PC-9 (cell line): Measurements from ENCODE around the gene IL17C.

ENCODE experiments used
- EZH2 ChIP-seq: fragments of 200-600 bp; sonication (generic); IDR thresholded peaks from 2 replicates; pipeline ENCODE4 v1.8.0; 2017; ENCODE audit warnings: antibody characterized with exemption, low read depth
- TF ChIP-seq, protein P1 (sequence below): fragments of 200-600 bp; sonication (generic); conservative IDR thresholded peaks from 2 replicates; pipeline ENCODE4 v1.6.1; 2017; ENCODE audit warnings: mixed run types, antibody characterized with exemption, mild to moderate bottlenecking, moderate library complexity

- TF ChIP-seq, protein P1, sequence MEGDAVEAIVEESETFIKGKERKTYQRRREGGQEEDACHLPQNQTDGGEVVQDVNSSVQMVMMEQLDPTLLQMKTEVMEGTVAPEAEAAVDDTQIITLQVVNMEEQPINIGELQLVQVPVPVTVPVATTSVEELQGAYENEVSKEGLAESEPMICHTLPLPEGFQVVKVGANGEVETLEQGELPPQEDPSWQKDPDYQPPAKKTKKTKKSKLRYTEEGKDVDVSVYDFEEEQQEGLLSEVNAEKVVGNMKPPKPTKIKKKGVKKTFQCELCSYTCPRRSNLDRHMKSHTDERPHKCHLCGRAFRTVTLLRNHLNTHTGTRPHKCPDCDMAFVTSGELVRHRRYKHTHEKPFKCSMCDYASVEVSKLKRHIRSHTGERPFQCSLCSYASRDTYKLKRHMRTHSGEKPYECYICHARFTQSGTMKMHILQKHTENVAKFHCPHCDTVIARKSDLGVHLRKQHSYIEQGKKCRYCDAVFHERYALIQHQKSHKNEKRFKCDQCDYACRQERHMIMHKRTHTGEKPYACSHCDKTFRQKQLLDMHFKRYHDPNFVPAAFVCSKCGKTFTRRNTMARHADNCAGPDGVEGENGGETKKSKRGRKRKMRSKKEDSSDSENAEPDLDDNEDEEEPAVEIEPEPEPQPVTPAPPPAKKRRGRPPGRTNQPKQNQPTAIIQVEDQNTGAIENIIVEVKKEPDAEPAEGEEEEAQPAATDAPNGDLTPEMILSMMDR = no peak; the same call in 1 of the 2 replicates
- no peak for TF ChIP-seq EZH2
Measured at GRCh38 chr16:88633684-88634140, 4.7 kb upstream of the IL17C start.
